ENCODE results near the gene RPIA.
"Not testable (repeated sequence)": the region's sequence is repeated elsewhere in the genome, so short reads cannot be mapped to it uniquely, and the experiment has no call there.

RPIA gene

GRCh38 chr2:88764850-88765153, 73.3 kb downstream of the RPIA start:
- Mint-ChIP-seq H3K9me3 (peaks cover 6% of the 10 kb centered on the region), H3K36me3 (ENCODE audit: low read depth) (peaks cover 8% of the 10 kb centered on the region)

GRCh38 chr2:88765154-88765888, 73.8 kb downstream of the RPIA start:
- Mint-ChIP-seq H3K9me3 (peaks cover 4% of the 10 kb centered on the region), H3K4me1 (ENCODE audit: low read depth) (peaks cover 4% of the 10 kb centered on the region), H3K4me3 (peak overlapping the region; percentile 71), H3K27me3 (peaks cover 28% of the 10 kb centered on the region), H3K36me3 (ENCODE audit: low read depth) (peaks cover 4% of the 10 kb centered on the region), H3K27ac (no peak overlapping the region)

More at GRCh38 chr2:88764850-88765153, 73.3 kb downstream of the RPIA start:
- H3K27ac Mint-ChIP-seq = no peak overlapping the region
- peaks cover 24% of the 10 kb centered on the region for H3K27me3 Mint-ChIP-seq
- peaks cover 4% of the 10 kb centered on the region for H3K4me1 Mint-ChIP-seq (ENCODE audit: low read depth)
- H3K4me3 Mint-ChIP-seq = no peak overlapping the region

- H3K27me3 Mint-ChIP-seq = peaks cover 29% of the 10 kb centered on the region
- H3K27ac Mint-ChIP-seq; H3K4me1 Mint-ChIP-seq (ENCODE audit: low read depth); H3K9me3 Mint-ChIP-seq; H3K36me3 Mint-ChIP-seq (ENCODE audit: low read depth): not testable (repeated sequence)
- peak overlapping the region; percentile 71 for H3K4me3 Mint-ChIP-seq
Measured at GRCh38 chr2:88765889-88766481, 74.5 kb downstream of the RPIA start.

- Mint-ChIP-seq H3K9me3 (peaks cover 4% of the 10 kb centered on the region), H3K4me3 (no peak overlapping the region), H3K27me3 (peaks cover 21% of the 10 kb centered on the region), H3K4me1 (ENCODE audit: low read depth) (peaks cover 4% of the 10 kb centered on the region), H3K36me3 (ENCODE audit: low read depth) (no peaks in the 10 kb centered on the region), H3K27ac (no peak overlapping the region)
Measured at GRCh38 chr2:88770016-88770415, 78.5 kb downstream of the RPIA start.

- H3K4me3 Mint-ChIP-seq; H3K36me3 Mint-ChIP-seq (ENCODE audit: low read depth); H3K4me1 Mint-ChIP-seq (ENCODE audit: low read depth); H3K9me3 Mint-ChIP-seq; H3K27me3 Mint-ChIP-seq; H3K27ac Mint-ChIP-seq: not testable (repeated sequence)
Measured at GRCh38 chr2:88773233-88774028, 82.0 kb downstream of the RPIA start.

GRCh38 chr2:88789213-88789612, 97.7 kb downstream of the RPIA start:
- H3K9me3 Mint-ChIP-seq; H3K4me1 Mint-ChIP-seq (ENCODE audit: low read depth); H3K27ac Mint-ChIP-seq; H3K27me3 Mint-ChIP-seq; H3K36me3 Mint-ChIP-seq (ENCODE audit: low read depth); H3K4me3 Mint-ChIP-seq: not testable (repeated sequence)

GRCh38 chr2:88795932-88796331, 104.5 kb downstream of the RPIA start:
- H3K9me3 Mint-ChIP-seq; H3K4me1 Mint-ChIP-seq (ENCODE audit: low read depth); H3K36me3 Mint-ChIP-seq (ENCODE audit: low read depth); H3K27me3 Mint-ChIP-seq; H3K4me3 Mint-ChIP-seq; H3K27ac Mint-ChIP-seq: not testable (repeated sequence)

- not testable (repeated sequence) for H3K27me3 Mint-ChIP-seq; H3K4me3 Mint-ChIP-seq; H3K4me1 Mint-ChIP-seq (ENCODE audit: low read depth); H3K9me3 Mint-ChIP-seq; H3K27ac Mint-ChIP-seq; H3K36me3 Mint-ChIP-seq (ENCODE audit: low read depth)
Measured at GRCh38 chr2:88796523-88796922, 105.0 kb downstream of the RPIA start.

GRCh38 chr2:88797164-88797563, 105.7 kb downstream of the RPIA start:
- not testable (repeated sequence) for H3K9me3 Mint-ChIP-seq; H3K4me1 Mint-ChIP-seq (ENCODE audit: low read depth); H3K27ac Mint-ChIP-seq; H3K4me3 Mint-ChIP-seq; H3K36me3 Mint-ChIP-seq (ENCODE audit: low read depth); H3K27me3 Mint-ChIP-seq
